GM10266 (cell line): Measurements from ENCODE around the gene F11R.
"Not testable (repeated sequence)": the region's sequence is repeated elsewhere in the genome, so short reads cannot be mapped to it uniquely, and the experiment has no call there.

Source experiments
- DNase-seq: peaks from one replicate; pipeline ENCODE4 v3.0.0; 2012; ENCODE audit errors: extremely low spot score
- TF ChIP-seq, protein P1 (sequence below): IDR thresholded peaks from 2 replicates; pipeline ENCODE4 v1.5.1; 2012; ENCODE audit warnings: mild to moderate bottlenecking, low read depth; ENCODE audit not compliant: control insufficient read depth, insufficient read depth; ENCODE audit errors: missing control alignments

The F11R gene

DNA sequence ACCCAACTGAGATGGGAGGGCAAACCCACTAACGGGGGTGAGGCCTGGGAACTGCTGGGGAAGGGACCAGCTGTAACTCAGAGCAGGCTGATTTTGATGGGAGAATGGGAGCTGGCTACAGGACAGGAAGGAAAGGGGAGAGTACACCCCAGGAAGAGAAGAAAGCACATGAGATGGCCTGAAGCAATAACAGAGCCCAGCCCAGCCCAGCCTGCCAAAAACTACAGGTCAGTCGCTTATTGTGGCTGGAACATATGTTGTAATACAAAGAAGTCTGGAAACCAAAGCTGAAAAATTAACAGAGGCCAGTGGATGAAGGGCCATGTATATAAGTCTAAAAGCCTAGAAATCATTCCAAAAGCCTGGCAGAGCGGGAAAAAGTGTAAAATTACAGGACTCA lies 67.9 kb downstream of the F11R start:
- TF ChIP-seq, protein P1, sequence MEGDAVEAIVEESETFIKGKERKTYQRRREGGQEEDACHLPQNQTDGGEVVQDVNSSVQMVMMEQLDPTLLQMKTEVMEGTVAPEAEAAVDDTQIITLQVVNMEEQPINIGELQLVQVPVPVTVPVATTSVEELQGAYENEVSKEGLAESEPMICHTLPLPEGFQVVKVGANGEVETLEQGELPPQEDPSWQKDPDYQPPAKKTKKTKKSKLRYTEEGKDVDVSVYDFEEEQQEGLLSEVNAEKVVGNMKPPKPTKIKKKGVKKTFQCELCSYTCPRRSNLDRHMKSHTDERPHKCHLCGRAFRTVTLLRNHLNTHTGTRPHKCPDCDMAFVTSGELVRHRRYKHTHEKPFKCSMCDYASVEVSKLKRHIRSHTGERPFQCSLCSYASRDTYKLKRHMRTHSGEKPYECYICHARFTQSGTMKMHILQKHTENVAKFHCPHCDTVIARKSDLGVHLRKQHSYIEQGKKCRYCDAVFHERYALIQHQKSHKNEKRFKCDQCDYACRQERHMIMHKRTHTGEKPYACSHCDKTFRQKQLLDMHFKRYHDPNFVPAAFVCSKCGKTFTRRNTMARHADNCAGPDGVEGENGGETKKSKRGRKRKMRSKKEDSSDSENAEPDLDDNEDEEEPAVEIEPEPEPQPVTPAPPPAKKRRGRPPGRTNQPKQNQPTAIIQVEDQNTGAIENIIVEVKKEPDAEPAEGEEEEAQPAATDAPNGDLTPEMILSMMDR = no peak
- DNase-seq = no peak

DNA sequence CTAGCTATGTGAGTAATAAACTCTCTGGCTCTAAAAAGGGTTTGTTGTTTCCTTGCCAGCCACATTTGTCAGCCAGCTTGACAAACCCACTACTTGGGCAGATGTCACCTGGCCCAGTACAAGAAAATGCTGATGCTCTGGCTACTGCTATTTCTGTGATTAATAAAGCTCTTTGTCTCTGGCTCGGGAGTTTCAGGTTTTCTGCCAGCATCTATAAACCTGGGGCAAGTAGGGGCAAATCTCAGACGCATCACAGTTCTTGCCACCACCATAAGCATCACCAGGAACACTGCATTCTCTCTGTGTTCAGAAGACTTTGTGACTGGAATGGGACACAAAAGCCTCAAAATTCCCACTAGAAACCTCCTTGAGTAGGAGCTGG lies 68.8 kb downstream of the F11R start:
- TF ChIP-seq, protein P1 = no peak
- DNase-seq = no peak

DNA sequence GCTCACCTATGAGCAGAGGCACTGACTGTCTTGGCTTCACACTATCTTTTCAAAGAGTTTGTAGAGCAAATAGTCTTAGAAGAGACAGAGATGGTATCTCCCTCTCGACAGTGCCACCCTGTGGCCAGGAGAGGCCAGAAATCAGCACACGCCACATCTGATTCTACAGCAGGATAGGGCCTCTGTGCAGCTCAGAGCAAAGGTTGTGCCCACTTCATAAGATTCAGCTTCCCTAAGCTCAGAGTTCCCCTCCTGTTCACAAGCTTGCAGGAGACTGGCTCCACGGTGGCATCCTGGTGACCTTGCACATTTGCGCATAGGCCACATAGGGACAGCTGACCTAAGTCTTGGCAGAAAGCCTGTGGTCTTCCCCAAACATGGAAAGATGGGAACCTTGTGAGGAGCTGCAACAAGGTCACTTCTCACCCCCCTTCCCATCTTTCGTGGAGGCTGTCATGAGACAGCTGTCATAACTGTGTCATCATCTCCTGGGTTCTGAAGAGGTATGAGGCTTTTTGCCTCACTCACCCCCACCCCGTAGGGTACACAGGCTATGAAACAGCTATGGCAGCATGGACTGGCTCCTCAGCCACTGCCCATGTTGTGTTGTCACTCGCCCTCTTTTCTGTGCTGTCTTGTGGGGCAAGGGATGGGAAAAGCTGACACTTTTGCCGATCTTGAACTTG lies 69.4 kb downstream of the F11R start:
- peak; percentile 77 for DNase-seq
- TF ChIP-seq, protein P1 = peak; percentile 84

DNA sequence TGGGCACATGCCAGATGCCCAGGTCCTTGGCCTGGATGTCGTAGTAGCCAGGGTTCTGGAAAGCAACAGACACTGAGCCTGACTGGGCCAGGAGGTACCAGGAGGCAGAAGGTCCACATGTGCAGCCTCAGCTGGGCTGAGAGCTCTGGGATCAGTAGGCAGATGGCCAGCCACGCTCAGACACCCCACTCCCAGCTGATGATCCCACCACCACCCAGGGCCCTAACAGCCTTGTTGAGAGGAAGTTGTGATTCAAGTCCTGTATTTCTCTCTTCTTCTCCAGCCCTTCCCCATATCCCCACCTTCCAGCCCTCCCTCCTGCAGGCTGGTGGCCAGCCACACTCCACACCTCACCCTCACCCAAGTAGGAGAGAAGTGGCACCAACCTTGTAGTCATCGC lies 70.3 kb downstream of the F11R start:
- no peak for DNase-seq
- TF ChIP-seq, protein P1 = no peak

DNA sequence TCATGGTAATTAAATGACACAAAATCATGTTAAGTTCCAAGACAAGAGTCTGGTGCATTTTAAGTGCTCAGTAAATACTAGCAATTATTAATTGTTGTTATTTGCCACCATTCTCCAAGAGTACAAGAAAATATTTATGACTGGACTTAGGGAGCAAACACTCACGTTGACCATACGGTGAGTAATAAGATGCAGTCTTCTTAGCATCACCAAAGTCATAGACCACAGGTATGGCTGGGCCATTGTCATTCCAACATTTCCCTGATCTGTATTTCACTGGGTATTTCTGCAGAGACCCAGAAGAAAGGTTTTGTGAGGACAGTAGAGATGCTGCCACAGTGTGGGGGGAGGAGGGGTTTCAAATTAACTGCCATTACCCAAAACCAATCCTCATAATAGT lies 71.1 kb downstream of the F11R start:
- TF ChIP-seq, protein P1 = no peak
- DNase-seq = no peak

DNA sequence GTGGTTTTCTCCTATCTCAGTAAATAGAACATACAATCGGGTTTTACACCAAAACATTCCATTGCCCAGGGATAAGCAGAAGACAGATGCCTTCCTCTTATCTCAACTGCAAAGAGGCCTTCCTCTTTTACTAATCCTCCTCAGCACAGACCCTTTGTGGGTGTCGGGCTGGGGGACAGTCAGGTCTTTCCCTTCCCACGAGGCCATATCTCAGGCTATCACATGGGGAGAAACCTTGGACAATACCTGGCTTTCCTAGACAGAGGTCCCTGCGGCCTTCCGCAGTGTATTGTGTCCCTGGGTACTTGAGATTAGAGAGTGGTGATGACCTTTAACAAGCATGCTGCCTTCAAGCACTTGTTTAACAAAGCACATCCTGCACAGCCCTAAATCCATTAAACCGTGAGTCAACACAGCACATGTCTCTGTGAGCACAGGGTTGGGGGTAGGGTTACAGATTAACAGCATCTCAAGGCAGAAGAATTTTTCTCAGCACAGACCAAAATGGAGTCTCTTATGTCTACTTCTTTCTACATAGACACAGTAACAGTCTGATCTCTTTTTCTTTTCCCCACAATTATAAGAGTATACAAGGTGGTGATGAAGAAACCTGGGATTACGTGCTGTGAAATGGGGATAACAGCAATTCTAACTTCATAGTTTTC lies 71.6 kb downstream of the F11R start:
- not testable (repeated sequence) for DNase-seq

DNA sequence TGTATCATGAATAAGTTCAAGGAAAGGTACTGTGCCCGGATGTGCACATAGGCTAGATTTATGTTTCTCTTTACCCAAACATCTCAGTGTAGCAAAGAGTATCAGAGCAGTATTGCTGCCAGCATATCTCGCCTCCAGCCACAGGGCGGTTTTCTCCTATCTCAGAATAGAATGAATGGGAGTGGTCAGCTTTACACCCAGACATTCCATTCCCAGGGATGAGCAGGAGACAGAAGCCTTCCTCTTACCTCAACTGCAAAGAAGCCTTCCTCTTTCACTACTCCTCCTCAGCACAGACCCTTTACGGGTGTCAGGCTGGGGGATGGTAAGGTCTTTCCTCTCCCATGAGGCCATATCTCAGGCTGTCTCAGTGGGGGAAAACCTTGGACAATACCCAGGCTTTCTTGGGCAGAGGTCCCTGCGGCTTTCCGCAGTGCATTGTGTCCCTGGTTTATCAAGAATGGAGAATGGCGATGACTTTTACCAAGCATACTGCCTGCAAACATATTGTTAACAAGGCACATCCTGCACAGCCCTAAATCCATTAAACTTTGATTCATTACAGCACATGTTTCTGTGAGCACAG lies 73.7 kb downstream of the F11R start:
- DNase-seq = not testable (repeated sequence)

DNA sequence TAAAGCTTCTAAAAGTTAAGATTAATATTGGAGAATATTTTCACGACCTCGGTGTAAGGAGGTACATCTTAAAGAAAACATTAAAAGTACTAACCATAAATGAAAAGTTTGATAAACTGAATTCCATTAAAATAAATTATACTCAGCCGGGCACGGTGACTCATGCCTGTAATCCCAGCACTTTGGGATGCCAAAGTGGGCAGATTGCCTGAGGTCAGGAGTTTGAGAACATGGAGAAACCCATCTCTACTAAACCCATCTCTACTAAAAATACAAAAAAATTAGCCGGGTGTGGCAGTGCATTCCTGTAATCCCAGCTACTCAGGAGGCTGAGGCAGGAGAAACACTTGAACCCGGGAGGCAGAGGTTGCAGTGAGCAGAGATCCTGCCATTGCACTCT lies 75.1 kb downstream of the F11R start:
- DNase-seq = not testable (repeated sequence)
